ENCODE results near the gene ASXL1. TPM values are rescaled to one million over a fixed set of nuclear protein-coding genes. Genes with fewer than 3 reads are reported as not detected.
"Not testable (repeated sequence)": the region's sequence is repeated elsewhere in the genome, so short reads cannot be mapped to it uniquely, and the experiment has no call there.

ASXL1 gene
- total and polyA plus RNA-seq, 10 of the 15 experiments (the other 5 are each of a cell fraction or from before 2014, with no cell fraction given): 11.0 to 87.6 (median 56.8) TPM

GRCh38 chr20:32382102-32382950 is 24.2 kb downstream of the ASXL1 start:
- CTCF ChIA-PET: no interaction called here
- Histone ChIP-seq H4K20me1 (ENCODE audit: control insufficient read depth, insufficient read depth) (no peaks in the 10 kb centered on the region), H3K4me2 (ENCODE audit: control insufficient read depth, insufficient read depth) (no peak overlapping the region), H3K79me2 (ENCODE audit: control insufficient read depth, insufficient read depth, low read length) (peaks cover 1% of the 10 kb centered on the region; the same call in 1 of the 2 replicates), H3K36me3 (ENCODE audit: control insufficient read depth in 2 of 2, insufficient read depth in 2 of 2, low read length in 1 of 2) (peaks cover 0 to 18% of the 10 kb centered on the region in 2 experiments; a peak in 1 of 4 replicates), H3K9ac (ENCODE audit: control insufficient read depth, insufficient read depth, low read length) (no peak overlapping the region), H3K4me1 (ENCODE audit: control insufficient read depth, insufficient read depth, low read length) (no peaks in the 10 kb centered on the region), H3K27ac (ENCODE audit: control insufficient read depth, insufficient read depth) (no peak overlapping the region), H3K4me3 (no peak overlapping the region), H3K27me3 (replicated peaks in 1 of 2; ENCODE audit: control insufficient read depth in 2 of 2, insufficient read depth in 2 of 2, low read length in 1 of 2) (no peaks in the 10 kb centered on the region), H2AFZ (ENCODE audit: control insufficient read depth, low read depth, low read length) (no peak overlapping the region), H3K9me3 (replicated peaks; ENCODE audit: control insufficient read depth, insufficient read depth, low read length) (no peaks in the 10 kb centered on the region)
- intact Hi-C loops (cut with micrococcal nuclease; ENCODE audit: unreplicated experiment): no loop called here
- POLR2A ChIA-PET: interaction anchor here (0.6 kb wide), 1 partner anchor 223 kb away, joined by 4 read pairs; no protein-coding TSS in a partner anchor
- ATAC-seq: no peak
- in situ Hi-C loops (cut with MboI): no loop called here
- FAIRE-seq: no peak
- no TSS peak for BruUV-seq (replicated peaks)
- RAD21 ChIA-PET (ENCODE audit: unreplicated experiment): interaction anchor here (0.7 kb wide), 1 partner anchor 269 kb away, joined by 3 read pairs; no protein-coding TSS in a partner anchor
- SMC1A ChIA-PET (ENCODE audit: uncharacterized antibody, unreplicated experiment): interaction anchor here (1.0 kb wide), 1 partner anchor 35 kb away, joined by 3 read pairs; no protein-coding TSS in a partner anchor
- DNase-seq (ENCODE audit: low read depth, low spot score): no peak
- WGBS (ENCODE audit: insufficient coverage, insufficient replicate concordance, low lambda C conversion rate, missing lambda C conversion rate): 67% methylated on average over 11 of the region's 11 CpGs
- TF ChIP-seq SMAD5 (IDR thresholded peaks at IDR 0.05; ENCODE audit: low read depth) (no peak), TBL1XR1 (IDR thresholded peaks at IDR 0.05; ENCODE audit: low read depth, low read length) (no peak), BACH1 (IDR thresholded peaks at IDR 0.05; ENCODE audit: borderline replicate concordance) (no peak), FOXM1 (IDR thresholded peaks at IDR 0.05; ENCODE audit: low read depth, low read length) (no peak), SRF (IDR thresholded peaks at IDR 0.05; ENCODE audit: low read depth in 2 of 2, low read length in 2 of 2) (no peak), BMI1 (IDR thresholded peaks at IDR 0.05; ENCODE audit: borderline replicate concordance) (no peak), ZNF217 (IDR thresholded peaks at IDR 0.05) (no peak), DPF2 (IDR thresholded peaks at IDR 0.05) (no peak), EED (IDR thresholded peaks at IDR 0.05; ENCODE audit: low read depth) (no peak), PKNOX1 (IDR thresholded peaks at IDR 0.05) (no peak), CHD4 (IDR thresholded peaks at IDR 0.05) (no peak), ZSCAN29 (IDR thresholded peaks at IDR 0.05) (no peak)
- TF ChIP-seq, protein P1, sequence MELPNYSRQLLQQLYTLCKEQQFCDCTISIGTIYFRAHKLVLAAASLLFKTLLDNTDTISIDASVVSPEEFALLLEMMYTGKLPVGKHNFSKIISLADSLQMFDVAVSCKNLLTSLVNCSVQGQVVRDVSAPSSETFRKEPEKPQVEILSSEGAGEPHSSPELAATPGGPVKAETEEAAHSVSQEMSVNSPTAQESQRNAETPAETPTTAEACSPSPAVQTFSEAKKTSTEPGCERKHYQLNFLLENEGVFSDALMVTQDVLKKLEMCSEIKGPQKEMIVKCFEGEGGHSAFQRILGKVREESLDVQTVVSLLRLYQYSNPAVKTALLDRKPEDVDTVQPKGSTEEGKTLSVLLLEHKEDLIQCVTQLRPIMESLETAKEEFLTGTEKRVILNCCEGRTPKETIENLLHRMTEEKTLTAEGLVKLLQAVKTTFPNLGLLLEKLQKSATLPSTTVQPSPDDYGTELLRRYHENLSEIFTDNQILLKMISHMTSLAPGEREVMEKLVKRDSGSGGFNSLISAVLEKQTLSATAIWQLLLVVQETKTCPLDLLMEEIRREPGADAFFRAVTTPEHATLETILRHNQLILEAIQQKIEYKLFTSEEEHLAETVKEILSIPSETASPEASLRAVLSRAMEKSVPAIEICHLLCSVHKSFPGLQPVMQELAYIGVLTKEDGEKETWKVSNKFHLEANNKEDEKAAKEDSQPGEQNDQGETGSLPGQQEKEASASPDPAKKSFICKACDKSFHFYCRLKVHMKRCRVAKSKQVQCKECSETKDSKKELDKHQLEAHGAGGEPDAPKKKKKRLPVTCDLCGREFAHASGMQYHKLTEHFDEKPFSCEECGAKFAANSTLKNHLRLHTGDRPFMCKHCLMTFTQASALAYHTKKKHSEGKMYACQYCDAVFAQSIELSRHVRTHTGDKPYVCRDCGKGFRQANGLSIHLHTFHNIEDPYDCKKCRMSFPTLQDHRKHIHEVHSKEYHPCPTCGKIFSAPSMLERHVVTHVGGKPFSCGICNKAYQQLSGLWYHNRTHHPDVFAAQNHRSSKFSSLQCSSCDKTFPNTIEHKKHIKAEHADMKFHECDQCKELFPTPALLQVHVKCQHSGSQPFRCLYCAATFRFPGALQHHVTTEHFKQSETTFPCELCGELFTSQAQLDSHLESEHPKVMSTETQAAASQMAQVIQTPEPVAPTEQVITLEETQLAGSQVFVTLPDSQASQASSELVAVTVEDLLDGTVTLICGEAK (IDR thresholded peaks at IDR 0.05; ENCODE audit: borderline replicate concordance): no peak

- CTCF ChIA-PET: not testable (repeated sequence)
Observed at GRCh38 chr20:32383441-32383840, 25.3 kb downstream of the ASXL1 start.

More at GRCh38 chr20:32383441-32383840, 25.3 kb downstream of the ASXL1 start:
- intact Hi-C loops (cut with micrococcal nuclease; ENCODE audit: unreplicated experiment); H3K4me2 ChIP-seq (ENCODE audit: control insufficient read depth, insufficient read depth); H3K9me3 ChIP-seq (replicated peaks; ENCODE audit: control insufficient read depth, insufficient read depth, low read length); SMC1A ChIA-PET (ENCODE audit: uncharacterized antibody, unreplicated experiment); DNase-seq (ENCODE audit: low read depth, low spot score); ATAC-seq; H3K9ac ChIP-seq (ENCODE audit: control insufficient read depth, insufficient read depth, low read length); H4K20me1 ChIP-seq (ENCODE audit: control insufficient read depth, insufficient read depth); H3K4me1 ChIP-seq (ENCODE audit: control insufficient read depth, insufficient read depth, low read length); H3K4me3 ChIP-seq; FAIRE-seq; H2AFZ ChIP-seq (ENCODE audit: control insufficient read depth, low read depth, low read length); POLR2A ChIA-PET; H3K27me3 ChIP-seq (replicated peaks in 1 of 2; ENCODE audit: control insufficient read depth in 2 of 2, insufficient read depth in 2 of 2, low read length in 1 of 2); H3K27ac ChIP-seq (ENCODE audit: control insufficient read depth, insufficient read depth); H3K79me2 ChIP-seq (ENCODE audit: control insufficient read depth, insufficient read depth, low read length); in situ Hi-C loops (cut with MboI): not testable (repeated sequence)
- TSS peak; percentile 13 for BruUV-seq (replicated peaks)
- RAD21 ChIA-PET (ENCODE audit: unreplicated experiment): interaction anchor here (0.7 kb wide), 1 partner anchor 21 kb away, joined by 4 read pairs; no protein-coding TSS in a partner anchor
- H3K36me3 ChIP-seq (ENCODE audit: control insufficient read depth in 2 of 2, insufficient read depth in 2 of 2, low read length in 1 of 2): peaks cover 0 to 11% of the 10 kb centered on the region in 2 experiments; a peak in 1 of 4 replicates
- WGBS (ENCODE audit: insufficient coverage, insufficient replicate concordance, low lambda C conversion rate, missing lambda C conversion rate): 87% methylated on average over 9 of the region's 9 CpGs
